Stimulated activated CD4-positive, alpha-beta T cell treated with anti-CD3 and anti-CD28 coated beads, TNF-alpha, amount 100 ng/mL, for 1 hour (primary cell): ENCODE measurements around the gene FMR1NB.

Experiments used
- DNase-seq, 3 donors: peaks; one replicate each; pipeline ENCODE4 v3.0.0-alpha.2; 2020; ENCODE audit warnings: low read depth in 3 of 3, low spot score in 1 of 3

Gene FMR1NB

DNA sequence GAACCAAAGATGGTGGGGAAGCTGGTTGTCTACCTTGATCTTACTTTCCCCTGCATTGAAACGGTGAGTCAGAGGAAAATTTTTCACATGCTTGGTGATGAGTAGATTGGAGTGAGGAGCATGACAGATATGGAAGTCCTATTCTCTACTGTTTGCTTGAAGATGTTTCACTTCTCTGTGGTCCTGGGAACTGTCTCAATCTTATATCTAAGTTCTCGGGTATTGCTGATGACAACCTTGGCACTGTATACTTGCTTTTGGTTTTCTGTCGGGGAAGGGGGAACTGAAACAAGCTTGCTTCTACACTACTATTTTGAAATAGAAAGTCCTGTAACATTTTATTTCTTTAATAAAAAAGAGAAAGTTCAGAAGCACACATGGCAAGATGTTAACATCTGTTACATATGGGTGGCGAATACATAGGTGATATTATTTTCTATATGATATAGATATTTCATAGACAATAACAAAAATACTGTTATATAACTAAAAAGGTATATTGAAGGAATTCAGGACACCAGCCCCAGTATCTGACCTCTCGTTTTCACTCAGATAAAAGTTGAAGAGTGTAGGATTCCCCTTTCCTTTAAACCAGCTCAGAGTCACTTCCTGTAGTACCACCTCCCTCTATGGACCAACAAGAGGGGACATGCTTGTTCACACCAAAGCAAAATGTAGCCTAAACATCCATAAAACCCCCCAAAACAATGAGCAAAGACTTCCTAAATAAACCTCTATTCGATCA, 88.8 kb downstream of the FMR1NB start:
- no peak for DNase-seq

DNA sequence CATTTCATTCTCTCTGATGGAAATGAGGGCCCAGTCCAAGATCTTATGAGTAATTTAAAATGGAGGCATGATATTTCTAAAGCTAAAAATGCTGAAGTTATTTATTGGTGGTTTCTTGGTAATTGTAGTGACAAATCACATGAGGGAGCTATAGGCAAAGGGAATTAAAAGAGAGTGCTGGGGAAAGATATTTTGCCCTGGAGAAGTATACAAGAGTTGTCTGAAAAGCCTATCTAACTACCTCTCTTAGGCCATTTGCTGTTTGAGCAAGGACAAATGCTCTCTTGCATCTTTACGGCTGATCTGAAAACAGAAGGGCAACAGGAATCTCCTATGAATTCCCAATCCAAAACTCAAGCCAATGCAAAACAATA, 89.4 kb downstream of the FMR1NB start:
- DNase-seq = no peak
